HG02763 (cell line): Measurements from ENCODE around the gene SLC46A3.
A peak's percentile ranks its signal among the peaks of the same experiment; 100 is the strongest.
"Not testable (repeated sequence)": the region's sequence is repeated elsewhere in the genome, so short reads cannot be mapped to it uniquely, and the experiment has no call there.

ENCODE experiments used
- ATAC-seq: cut with Tn5 transposase; IDR thresholded peaks from one replicate; pipeline ENCODE4 v1.9.1; 2021; ENCODE audit warnings: mild to moderate bottlenecking, moderate library complexity; ENCODE audit not compliant: unreplicated experiment

Gene SLC46A3

DNA sequence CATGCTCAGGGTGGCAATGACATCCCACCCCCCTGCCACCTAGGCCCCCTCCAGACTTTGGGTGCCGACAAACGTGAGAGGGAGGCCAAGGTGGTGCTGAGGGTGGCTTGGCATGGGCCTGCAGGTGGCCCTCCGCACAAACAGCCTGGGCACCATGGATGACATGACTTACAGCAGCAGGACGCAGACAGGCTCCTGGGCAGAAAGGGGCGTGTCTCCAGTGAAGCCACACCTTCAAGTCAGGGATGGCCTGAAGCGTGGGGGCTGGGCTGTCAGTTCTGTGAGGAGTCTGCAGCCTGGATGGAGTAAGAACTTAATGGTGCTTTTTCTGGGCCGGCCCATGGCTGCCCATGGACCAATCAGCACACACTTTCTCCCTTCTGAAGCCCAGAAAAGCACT lies 34.5 kb downstream of the SLC46A3 start:
- ATAC-seq, result no peak

DNA sequence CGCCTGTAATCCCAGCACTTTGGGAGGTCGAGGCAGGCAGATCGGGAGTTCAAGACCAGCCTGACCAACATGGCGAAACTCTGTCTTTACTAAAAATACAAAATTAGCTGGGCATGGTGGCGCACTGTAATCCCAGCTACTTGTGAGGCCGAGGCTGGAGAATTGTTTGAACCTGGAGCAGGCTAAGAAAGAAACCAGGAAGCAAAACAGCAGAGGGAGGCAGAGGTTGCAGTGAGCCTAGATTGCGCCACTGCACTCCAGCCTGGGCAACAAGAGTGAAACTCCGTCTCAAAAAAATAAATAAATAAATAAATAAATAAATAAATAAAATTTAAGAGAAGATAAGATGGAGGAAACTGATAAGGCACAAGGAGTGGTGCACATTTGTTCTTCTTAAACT lies 35.6 kb downstream of the SLC46A3 start:
- ATAC-seq, result not testable (repeated sequence)

DNA sequence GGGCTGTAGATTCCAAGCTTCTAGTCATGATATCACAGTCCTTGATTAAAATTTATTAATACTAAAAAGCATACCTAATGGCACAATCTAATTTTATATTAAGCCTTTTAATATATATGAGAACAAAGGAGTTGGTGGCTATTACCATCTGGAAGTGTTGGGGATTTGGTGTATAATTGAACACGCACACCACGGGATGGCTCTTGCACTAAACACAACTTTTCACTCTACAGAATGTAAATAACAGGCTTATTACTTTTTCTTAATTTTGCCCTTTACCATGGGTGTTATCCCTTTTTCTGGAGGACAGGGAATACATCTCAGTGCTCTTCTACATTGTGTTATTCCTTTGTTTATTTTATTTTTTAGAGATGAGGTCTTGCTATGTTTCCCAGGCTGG lies 38.2 kb downstream of the SLC46A3 start:
- ATAC-seq, result no peak

- no peak for ATAC-seq
Observed at GRCh38 chr13:28679628-28680027, 39.1 kb downstream of the SLC46A3 start.

- no peak for ATAC-seq
Observed at GRCh38 chr13:28678809-28679208, 40.0 kb downstream of the SLC46A3 start.

GRCh38 chr13:28671126-28671792 lies 47.5 kb downstream of the SLC46A3 start:
- ATAC-seq, result no peak

GRCh38 chr13:28666897-28667488 lies 51.8 kb downstream of the SLC46A3 start:
- ATAC-seq, result no peak

- peak; percentile 22 for ATAC-seq
Observed at GRCh38 chr13:28659621-28659970, 59.2 kb downstream of the SLC46A3 start.

DNA sequence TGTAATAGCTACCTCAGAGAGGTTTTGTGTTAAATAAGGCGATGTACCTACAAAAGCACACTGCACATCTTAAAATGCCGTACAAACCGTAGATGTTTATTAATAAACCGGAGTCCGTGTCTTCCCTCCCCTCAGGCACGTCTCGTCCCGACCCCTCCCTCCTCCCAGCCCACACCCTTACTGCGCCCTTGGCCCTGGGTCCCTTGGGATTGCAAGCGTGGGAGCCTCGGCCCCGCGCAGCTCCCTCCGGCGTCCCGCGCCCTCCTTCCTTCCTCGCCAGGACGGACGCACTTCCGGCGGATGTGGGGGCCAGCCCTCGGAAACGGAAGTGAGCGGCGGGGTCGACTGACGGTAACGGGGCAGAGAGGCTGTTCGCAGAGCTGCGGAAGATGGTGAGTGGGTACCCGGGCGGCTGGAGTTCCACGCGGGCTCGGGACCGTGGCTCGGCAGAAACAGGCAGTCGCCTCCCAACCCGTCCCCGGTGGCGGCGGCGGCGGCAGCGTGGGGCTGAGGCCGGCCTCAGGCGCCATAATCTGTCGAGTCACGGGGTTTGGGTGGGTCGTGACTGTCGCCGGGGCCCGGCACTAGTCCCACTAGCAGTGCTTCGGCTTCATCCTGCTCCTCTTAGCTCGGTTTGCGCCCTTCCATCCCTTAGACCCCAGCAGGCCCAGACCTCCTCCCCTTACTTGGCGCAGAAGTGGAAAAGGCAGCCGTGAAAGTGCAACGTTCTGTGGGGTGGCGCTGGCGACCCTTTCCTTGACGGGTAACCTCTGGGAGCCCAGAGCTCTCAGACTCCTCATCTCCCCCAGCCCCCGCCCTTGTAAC lies 59.8 kb downstream of the SLC46A3 start, which contains the start of gene POMP:
TSS of gene POMP (plus strand) at position 335 of the 825 bp plus-strand sequence. CDS start at position 390, 55 bp downstream.
- ATAC-seq, result peak; percentile 89

GRCh38 chr13:28658539-28658795 lies 60.3 kb downstream of the SLC46A3 start:
- peak; percentile 4 for ATAC-seq

DNA sequence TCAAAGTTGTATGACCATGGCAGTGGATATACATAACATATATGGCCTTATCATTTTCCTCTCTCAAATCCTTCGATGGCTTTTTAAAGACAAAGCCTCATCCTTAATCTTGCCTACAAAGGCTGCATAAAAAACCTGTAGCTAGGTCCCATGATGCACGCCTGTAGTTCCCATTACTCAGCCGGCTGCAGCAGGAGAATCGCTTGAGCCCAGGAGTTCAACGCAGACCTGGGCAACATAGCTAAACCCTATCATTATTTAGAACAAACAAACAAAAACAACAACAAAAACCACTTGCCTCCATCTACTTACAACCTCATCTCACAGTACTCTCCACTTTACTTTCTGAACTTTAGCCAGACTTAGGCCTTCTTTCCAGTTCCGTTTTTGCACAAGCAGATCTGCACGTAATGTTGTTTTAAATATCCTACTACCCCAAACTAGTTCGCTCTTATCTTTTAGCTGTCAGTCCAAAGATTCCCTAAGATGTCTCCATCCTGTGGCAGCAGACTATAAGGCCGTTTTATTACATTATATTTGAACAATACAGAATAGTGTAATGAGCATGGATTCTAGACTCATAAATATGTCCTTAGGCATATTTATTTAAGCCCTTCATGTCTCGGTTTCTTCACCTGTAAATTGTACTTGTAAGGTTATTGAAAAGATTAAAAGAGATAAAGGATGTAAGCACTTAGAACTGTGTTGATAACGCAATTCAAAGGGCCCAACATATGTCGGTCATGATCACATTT lies 60.8 kb downstream of the SLC46A3 start:
- no peak for ATAC-seq

DNA sequence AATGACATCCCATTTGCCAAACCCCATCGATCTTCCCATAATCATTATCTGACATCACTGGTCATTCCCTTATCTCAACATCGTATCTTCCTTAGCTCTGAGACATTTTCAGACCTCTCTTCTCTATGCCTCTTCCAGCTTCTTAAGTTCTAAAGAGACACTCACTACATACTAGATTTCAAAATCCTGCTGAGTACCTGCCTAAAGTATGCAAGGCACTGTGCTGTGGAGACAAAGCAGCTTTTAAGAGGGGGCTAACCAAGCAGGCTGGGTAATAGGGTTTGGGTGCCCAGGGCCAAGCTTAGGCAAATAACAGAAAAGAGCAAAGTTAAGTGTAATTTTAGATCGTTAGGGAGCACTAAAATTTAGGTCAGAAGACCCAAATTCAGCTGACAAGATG lies 63.2 kb downstream of the SLC46A3 start:
- ATAC-seq, result no peak

DNA sequence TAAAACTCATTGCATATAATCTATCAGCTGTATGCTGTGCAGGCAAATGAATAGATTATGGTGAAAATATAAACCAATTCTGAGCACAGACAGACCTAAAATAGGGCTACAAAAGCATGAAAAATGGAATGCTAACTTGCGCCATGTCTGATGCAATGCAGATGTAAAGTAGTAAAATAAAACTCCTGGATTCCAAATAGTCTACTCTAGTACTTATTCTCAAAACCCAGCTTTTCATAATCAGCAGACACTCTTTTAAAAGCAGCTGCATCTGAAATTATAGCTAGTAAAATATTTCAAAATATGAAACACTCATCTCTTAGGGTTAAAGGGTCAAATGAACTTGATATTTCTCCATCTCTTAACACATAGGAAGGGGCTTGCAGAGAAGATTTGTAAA lies 64.5 kb downstream of the SLC46A3 start:
- no peak for ATAC-seq

DNA sequence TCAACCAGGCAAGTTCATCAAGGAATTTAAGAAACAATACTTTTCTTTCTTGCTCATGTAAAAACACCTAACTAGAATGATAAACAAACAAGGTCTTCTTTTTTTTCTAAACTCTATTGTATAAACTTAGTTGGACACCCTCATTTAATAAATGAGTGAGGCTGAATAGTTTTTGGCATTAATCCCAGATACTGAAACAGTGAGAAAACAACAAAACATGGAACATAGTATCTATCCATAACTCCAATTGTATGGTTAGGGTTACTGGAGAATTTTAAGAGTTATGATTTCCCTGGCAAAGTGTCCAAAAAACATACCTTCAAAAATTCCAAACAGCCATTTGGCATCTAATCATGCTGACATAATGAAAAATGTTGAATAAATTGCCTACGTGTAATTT lies 65.7 kb downstream of the SLC46A3 start:
- no peak for ATAC-seq

DNA sequence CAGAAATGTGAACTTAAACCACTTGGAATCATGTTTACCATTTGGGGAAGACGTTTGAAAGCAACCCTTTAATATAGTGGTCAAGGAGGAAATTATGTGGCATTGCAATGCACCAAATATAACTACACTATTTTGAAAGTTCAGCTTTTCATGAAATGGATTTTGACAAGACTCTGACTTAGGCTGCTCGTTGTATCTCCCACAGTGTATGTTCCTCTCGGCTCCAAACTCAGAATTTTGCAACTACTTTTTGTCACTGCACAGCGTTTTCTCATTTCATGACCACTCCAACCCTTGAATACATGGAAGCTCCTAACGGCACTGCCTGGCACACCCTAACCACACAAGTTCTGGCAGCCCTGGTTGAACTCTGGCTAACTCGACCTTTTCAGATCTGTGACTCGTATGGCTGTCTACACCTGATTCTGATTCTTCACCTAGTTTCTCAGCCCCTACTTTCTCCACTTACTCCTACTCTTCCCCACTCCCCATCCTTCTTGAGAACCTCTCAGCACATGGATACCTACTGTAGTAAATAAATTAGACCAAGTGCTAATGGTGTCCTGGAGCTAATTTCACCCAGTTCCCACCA lies 66.9 kb downstream of the SLC46A3 start:
- no peak for ATAC-seq

DNA sequence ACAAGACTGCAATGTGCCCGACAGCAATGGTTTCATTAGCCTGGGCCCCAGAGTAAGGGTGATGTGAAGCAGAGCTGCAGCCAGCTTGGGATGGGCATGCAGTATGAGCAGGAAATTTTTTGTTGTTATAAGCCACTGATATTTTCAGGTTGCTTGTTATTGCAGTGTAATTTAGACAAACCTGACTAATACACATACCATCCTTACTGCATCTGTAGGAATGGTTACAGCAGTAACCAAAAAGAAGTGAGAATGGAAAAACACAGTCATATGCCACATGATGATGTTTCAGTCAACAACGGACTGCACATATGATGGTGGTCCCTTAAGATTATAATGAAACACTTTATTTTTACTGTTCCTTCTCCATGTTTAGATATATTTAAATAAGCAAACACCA lies 68.5 kb downstream of the SLC46A3 start:
- no peak for ATAC-seq
